C1 segment of cervical spinal cord (tissue), 14 donors: ENCODE data around the gene NPTX1.
A peak's percentile ranks its signal among the peaks of the same experiment; 100 is the strongest.

Experiments
- DNase-seq, 14 donors: peaks; one replicate each; lab custom pipeline; 2025; lab: John Stamatoyannopoulos, UW

NPTX1 gene

DNA sequence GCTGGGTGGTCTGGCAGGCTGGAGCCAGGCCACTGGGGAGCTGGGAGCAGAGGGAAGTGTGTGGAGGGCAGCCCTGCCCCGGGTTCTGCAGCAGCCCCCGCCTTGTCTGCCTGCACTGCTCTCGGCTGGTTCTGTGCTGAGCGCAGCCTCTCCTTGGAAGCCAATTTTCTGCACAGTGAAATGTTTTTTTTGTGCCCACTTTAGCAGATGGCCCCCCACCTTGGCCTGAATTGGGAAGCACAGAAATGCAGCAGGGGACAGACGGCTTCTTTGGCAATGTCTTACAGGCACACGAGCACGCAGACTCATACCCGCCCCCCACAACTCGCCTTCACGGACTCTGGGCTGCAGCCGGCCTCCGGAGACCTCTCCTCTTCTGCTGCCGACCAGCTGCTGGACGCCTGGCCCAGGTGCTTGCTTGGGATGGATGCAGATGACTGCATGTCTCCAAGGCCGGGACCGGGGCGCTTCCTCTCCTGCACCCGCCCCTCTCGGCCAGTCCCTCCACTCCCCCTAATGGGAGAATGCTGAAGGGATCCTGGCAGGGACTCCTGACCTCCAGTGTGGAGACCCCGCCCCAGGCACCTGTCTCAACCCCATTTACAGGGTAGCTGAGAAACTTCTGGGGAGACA lies 14.8 kb downstream of the NPTX1 start:
- DNase-seq, result peak in 1 of 14 donors; percentile 78

DNA sequence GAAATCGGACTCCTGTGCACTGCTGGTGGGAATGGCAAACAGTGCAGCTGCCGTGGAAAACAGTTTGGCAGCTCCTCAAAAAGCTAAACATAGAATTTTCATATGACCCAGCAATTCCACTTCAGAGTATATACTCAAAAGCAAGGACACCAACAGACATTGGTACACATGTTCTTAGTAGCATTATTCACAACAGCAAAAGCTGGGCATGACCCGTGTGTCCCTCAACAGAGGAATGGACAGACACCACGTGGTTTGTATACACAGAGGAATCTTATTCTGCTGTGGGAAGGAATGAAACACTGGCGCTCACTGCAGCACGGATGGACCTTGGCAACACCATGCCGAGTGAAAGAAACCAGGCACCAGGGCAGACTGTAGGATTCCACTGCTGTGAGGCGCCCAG lies 16.0 kb downstream of the NPTX1 start:
- DNase-seq, result peak in 5 of 14 donors; percentile 9 to 47 (median 23)

DNA sequence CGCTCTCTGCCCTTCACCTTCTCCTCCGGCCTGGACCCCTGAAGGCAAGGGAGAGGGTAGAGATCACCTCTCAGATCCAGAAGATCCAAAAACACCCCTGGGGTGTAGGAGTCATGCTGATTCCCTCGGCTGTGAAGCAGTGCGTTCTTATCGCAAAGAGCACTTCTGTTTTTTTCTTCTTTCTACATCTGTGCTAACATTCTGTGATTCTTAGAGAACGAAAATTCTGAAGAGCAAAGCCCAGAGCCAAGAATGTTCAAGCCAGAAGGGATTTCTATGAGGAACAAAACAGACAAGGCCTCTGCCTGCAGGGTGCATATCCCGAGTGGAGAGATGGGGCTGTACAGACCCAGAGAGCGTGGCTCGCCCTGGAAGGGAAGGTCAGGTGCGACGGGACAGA lies 17.2 kb downstream of the NPTX1 start:
- DNase-seq, result no peak

DNA sequence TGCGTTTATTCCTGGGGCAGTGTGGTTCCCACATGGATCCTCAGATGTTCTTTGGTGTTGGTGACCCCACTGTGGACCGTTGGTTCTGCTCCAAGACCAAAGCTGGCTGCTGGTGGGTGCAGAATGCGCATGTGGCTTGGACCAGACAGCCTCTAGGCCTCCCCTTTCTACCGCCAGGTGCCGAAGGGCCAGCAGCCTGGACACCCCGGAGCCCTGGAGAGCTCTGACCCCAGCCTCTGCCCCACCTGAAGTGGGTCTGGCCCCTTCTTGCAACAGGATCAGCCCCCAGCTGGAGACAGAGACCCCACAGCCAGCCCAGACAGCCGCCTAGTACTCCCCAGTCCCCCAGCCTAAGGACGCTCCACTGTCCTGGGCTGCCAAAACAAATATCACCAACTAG lies 18.4 kb downstream of the NPTX1 start:
- DNase-seq, result no peak

DNA sequence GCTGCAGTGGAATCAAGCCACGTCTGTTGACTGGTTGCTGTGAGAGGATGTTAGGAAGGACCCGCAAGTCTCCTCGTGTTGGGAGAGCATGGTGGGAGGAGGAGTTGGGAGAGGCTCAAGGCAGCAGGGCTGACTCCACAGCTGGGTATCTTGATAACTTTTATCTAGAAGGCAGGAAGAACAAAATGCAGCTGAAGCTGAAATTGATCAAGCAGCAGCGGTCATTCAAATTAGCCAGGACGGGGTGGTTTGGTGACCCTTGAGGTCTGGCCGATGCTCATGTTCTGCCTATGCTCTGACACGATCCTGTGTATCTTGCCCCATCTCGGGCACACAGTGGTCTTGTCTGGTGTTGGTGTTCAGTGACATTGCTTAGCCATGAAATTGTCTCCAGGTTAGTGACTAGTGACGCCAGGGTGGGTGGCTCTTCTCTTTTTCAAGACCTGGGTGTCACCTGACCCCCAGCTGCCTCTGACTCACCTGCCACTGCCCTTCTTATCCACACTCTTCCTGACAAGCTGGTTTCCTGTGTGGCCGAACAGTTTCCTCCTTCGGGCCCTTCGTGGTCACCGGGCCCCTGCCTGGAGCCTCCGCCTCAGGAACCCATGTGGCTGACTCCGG lies 19.1 kb downstream of the NPTX1 start:
- DNase-seq, result peak in 1 of 14 donors; percentile 19

DNA sequence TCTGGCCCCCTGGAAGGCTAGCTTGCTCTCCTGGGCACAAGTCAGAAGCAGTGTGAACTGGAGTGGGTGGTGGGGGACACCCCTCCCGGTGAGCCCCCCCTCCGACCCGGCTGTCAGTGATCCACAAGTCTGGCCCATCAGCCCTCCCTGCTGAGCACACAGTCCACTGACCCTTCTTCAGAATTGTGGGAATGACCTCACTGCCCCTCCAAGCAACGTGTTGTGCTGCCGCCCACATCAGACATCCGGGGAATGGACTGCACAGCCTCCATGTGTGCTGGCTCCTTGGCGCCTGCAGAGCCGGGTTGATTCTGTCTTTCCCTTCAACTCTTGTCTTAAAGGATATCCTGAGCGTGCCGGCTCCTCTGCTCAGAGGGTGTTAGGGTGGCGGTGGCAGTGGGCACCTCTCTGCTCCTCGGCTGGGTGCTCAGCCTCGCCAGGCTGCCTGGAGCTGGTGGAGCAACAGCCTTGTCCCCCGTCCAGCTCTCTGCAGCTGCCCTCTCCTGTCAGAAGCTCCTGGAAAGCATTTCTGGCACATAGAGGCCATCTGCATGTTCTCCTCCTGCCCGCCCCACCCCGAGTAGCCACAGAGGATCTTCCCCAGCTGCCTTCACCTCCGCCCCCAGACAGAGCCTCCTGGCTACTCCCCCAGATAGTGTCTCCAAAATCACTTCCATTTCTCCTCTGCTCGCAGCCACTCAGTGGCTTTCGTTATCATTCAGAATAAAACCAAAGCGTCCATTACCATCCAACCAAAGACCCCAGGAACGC lies 19.8 kb downstream of the NPTX1 start:
- DNase-seq, result peak in 1 of 14 donors; percentile 11

DNA sequence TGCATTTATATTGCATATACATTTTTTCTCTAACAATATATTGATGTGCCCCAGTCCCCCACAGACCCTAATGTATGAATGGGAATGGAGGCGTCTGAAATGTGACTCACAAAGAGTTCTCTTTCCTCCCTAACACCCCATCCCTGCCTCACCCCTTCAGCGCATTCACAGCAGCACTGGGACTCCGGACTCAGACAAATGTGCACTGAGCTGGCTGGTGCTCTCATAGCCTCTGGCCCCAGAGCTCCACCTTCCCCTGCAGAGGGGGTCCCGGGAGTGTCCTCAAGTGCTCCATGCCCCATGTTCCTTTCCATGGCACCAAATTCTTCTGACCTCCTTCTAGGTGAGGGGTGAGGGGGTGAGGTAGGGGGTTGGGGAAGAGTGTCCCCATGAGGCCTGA lies 20.6 kb downstream of the NPTX1 start:
- DNase-seq, result no peak

DNA sequence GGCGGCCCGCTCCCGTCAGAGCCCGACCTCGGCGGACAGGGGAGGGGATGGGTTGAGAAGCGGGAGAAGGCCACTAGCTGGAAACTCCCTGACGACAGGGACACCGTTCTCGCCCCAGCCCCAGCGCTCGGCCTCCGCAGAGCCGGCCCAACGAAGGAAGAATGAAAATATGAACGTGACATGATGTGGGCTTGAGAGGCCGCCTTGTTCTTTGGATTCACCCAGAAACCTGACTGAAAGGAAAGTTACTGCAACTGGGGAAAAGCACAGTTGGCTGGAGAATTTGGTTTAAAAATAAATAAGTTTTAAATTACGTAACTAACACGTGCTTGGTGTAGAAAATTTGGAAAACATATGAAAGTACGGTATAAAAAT lies 21.1 kb downstream of the NPTX1 start:
- no peak for DNase-seq

DNA sequence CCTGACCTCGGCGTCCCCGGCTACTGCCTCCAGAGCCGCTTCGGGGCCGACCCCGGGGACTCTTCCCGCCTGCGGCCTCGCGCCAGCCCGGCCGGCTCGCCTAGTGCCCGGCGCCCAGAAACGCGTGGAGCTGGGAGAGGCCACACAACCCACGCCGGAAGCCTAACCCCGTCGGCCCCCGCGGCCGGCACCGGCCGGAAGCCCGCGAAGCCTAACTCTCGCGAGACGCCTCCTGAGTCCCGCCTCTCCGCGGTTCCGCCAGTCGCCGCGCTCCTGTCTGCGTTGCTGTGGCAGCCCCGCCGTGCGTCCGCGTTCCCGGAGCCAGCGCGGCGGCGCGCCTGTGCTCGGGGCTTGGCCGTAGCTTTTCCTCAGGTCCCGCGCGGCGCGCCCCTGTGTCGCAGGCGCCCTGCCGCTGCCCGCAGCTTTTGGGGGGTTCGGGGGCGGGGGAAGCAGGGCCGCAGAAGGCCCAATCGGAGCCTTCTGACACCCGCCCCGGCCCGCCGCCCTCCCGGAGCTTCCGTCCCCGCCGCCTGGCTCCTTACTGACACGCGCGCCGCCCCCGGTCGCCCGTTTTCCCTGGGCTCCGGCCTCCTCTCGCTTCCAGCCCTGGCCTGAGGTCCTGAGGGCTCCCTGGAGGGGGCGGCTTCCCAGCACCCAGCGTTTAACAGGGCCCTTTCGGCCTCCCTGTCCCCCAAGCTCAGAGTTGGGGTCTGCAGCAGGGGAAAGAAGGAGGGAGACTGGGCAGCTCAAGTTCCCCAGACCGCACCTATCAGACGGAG lies 21.7 kb downstream of the NPTX1 start:
- peak; percentile 51 to 97 (median 90) for DNase-seq

DNA sequence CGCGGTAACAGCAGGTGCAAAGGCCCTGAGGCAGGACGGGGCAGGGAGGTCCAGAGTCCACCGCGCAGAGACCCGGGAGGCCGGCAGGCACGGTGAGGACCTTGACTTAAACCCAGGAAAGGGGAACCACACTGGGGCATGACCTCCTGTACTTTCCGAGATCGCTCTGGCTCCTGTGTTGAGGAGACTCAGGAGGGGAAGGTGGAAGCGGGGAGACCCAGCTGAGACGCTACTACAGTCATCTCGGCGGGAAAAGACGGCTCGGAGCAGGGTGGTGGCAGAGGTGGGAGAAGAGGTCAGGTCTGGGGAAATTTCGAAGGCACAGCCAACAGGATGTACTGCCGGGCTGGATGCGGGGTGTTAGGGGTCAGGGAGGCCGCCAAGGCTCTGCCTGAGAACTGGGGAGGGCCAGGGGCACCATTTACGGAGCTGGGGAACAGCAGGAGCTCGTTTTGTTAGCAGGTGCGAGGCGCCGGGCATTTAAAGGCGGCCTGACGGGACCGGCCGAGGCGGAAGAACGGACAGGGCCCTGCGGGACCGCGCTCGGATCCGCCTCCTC lies 22.3 kb downstream of the NPTX1 start:
- no peak for DNase-seq

DNA sequence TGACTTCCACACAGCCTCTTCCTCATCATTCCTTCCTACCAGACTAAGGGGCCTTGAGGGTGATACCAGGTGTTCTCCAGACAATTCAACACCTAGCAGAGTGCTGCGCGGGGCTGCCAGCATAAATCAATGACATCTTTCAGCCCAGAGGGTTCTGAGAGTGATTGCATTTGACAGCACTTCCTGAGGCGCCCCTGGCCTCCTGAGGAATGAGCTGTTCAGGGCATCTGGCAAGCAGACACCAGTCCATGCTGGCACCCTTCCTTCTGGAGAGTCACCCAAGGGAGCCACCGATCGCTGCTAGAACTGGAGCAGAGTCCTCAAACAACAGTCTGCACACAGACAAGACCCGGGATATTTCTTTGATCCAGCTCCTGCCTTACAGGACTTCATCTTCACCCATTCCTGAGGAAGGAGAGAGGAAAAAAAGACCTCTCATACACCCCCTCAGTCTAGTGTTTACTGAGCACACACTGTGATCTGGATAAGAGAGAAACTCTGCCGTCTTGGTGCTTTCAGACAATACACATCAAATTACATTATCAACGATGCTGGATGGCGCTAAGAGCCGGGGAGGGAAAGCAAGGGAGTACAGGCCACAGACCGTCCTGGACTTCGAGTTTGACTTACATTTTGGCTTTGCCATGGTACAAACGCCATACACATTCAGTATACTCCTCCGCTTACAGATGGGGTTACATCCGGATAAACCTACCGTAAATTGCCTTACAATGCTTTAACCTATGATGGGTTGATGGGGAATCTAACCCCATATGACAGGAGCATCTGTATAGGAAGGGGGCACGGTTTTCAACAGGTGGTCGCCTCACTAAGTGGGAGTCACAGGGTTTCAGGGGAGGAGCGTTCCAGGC lies 23.0 kb downstream of the NPTX1 start:
- no peak for DNase-seq

DNA sequence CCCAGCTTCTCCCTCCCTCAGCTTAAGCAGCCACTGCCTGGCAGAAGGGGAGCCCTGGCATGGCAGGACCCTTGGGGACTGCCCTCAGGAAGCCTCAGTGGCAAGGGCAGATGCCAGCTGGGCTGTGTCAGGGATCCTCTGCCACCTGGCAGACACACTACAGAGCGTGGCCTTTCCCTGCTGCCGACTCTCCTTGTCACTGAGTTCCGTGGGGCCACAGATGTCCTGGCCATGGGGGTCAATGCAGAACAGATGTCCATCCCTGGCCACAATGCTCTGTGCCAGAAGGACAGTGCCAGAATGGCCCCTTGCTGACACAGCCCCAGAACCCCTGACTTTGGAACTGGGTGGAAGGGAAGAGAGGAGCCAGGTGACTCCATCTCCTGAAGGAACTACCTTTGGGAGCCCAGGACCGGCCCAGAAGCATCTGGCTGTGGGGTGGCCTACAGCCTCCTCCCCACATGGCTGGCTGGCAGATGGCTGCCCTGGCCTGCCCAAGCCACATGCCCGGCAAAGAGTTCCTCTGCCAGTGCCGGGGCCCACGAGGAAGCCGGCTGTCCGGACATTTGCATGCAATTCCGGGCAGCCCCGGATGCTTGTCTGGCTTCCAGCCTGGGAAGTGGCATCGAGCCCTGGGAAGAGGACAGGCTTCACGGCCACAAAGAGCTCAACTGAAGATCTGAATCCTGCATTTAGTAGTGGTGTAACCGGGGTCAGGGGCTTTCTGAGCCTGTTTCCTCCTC lies 24.1 kb downstream of the NPTX1 start:
- DNase-seq, result peak in 3 of 14 donors; percentile 44 to 98 (median 63)

DNA sequence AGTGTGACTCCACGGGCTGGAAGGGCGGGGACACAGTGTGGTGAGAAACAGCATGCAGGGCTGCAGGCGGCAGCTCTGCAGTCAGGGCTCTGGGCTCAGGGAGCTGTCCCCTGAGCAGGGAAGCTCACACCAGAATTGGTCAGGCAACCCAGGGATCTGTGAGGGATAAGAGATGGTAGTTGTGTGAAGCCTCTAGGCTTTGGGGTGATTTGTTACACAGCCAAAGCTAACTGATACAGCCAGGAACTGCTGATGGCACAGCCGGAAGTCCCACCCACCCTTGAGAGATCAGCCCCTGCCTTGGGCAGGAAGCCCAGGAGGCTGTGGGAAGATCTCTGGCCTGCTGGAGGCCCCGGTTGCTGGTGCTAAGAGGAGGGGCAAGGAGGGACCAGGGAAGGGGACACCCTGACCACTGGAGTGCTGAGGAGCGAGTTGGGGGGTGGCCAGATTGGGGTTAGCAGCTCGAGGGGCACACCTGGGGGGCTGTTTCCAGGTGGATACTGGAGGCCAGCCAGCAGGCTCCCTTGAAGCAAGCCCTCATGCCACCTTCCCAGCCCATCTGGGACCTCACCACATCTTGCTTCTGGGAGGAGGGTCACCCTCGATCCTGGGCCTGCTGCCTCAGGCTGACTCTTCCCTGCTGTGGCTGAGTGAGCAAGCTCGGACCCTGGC lies 25.2 kb downstream of the NPTX1 start:
- no peak for DNase-seq

DNA sequence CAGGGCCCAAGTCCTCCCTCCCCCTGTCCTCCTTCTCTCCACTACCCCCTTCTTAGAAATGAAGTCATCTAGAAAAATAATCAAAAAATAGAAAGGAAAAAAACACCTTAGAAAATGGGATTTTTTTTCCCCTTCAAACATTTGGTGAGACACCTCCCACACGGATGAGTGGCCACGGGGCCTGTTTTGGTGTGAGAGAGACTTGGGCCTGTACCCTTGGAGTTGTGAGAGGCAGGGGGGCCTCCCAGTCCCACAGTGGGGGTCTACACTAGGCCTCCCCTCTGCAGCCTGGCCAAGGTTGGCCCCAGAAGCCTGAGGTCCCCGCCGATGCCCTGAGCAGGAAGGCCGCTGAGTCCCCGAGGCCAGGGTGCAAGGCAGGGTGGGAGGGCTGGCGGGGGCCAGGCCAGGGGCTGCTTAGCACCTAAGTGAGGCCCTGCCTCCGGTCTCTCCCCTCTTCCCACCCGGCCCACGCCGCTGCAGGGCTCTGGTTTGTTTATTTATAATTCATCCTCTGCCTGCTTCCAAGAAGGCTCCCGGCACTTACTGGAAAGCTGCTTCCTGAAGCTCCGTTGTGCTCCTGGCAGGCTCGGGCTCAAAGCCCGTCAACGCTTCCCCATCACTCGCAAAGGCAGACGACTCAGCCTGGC lies 26.4 kb downstream of the NPTX1 start:
- peak in 1 of 14 donors; percentile 46 for DNase-seq

DNA sequence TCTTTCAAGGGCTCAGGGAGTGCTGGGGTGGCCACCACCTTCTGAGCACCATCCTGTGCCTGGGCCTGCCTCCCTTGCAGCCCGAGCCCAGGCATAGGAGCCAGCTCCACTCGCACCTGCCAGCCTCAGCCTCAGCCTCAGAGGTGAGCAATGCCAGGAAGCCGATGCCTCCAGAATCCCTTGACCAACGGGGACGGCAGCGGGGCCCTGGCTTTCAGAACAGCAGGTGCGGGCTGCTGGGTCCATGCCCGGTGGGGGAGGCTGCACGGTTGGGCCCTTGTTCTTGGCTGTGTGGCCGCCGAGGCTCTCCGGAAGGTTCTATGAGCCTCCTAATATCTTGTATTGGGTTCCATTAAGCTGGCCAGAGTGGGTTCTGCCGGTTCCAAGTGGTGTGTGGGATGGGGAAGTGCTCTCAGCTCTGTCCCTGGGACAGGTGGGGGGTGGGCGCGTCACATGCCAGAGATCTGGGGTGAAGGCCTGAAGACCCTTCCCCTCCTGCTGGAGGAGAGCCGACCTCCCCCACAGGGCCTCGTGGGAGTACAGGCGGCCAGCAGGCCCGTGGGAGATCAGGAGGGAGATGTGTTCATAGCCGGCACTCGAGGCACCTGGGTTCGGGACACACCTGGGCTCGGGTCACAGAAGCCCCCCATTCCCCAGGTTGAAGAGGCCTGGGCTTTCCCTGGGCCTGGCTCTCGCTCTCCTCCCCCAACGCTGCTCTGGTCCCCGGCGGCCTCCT lies 27.0 kb downstream of the NPTX1 start:
- DNase-seq, result peak in 1 of 14 donors; percentile 85

DNA sequence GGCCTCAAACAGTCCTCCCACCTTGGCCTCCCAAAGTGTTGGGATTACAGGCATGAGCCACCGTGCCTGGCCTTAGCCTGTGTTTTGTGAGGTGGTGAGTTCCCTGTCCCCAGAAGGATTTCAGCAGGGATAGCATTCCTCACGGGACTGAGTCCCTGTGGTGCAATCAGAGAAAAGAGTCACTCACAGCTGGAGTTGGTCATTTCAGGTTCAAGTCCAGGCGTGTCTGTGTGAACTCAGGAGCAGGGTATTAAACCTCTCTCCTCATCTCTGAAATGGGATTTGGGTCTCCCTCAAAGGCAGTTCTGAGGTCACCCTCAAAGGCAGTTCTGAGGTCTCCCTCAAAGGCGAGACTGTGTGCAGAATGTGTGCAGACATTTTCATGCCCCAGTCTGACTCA lies 28.6 kb downstream of the NPTX1 start:
- no peak for DNase-seq

DNA sequence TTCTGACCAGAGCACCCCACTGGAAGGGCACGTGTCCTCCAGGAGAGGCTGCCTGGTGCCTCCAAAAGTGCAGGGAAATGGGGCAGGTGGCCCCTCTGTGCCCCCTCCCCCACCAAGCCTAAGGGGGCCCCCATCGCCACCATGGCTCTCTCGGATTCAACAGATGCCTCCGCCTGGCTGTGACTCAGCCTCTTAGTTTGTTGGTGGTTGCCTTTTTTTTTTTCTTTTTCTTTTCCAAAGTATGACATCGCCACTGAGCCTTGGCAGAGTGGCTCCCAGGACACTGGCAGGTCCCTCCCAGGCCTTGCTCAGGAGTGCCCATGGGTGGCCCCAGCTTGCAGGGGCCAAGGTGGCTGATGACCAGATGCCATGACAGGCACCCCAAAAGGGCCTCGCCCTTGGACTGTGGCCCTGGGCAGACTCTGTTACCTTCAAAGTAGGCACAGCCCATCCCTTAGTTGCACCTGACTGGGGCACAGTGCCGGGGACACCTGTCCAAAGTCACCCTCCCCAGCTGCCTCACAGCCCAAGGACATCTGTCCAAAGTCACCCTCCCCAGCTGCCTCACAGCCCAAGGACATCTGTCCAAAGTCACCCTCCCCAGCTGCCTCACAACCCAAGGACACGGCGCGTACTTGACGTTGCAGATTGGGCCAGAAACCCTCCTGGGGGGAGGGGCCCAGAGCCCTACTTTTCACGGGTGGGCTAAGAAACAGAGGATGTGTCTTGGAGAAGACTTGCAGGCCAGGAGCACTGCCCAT lies 29.6 kb downstream of the NPTX1 start:
- peak in 1 of 14 donors; percentile 15 for DNase-seq
